GM23248 (cell line): ENCODE data around the gene MMP23B.

Experiments used
- EZH2 ChIP-seq: fragments of 200-600 bp; sonication (generic); IDR thresholded peaks from 2 replicates; pipeline ENCODE4 v1.6.1; 2018; ENCODE audit warnings: antibody characterized with exemption, mild to moderate bottlenecking; ENCODE audit not compliant: insufficient read depth, poor library complexity, severe bottlenecking
- EZH2phosphoT487 ChIP-seq: fragments of 200-600 bp; sonication (generic); IDR thresholded peaks from 2 replicates; pipeline ENCODE4 v1.6.1; 2018; ENCODE audit warnings: antibody characterized with exemption, moderate library complexity, mild to moderate bottlenecking, low read depth; ENCODE audit not compliant: insufficient read depth

DNA sequence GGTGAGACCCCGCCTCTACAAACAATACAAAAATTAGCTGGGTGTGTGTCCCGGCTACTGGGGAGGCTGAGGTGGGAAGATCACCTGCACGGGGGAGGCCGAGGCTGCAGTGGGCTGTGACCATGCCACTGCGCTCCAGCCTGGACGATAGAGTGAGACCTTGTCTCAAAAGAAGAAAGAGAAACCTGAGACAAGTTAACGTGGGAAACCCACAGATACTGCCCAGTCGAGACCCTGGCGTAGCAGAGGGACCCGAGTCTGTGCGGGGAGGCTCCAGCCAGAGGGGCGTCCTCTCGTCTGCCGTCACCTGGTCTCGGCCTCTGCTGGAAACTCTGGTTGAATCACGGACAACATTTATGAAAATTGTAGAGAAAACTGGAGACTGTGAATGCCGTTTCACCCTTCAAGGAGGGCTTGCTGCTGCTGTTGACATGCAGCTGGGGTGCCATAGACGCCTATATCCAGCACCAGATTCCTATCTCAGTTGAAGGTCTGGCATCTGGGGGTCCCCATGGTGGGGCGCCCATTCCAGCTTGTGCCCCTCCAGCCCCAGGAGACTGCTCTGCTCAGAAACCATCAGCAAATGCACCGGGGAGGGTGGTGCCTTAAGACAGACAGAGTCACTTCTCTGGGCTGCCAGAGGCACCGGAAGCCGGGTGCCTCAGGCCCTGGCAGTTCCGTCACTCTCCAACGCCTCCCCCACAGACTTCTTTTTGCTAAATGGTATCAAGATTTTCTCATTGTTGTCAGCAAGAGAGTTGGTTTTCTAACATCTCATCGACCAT is 40.4 kb downstream of the MMP23B start:
- TF ChIP-seq EZH2phosphoT487 (no peak), EZH2 (no peak)
